Dedifferentiated amniotic fluid mesenchymal stem cell (primary cell): ENCODE results near the gene LAMA5.

ENCODE experiments used
- DNase-seq: peaks from one replicate; pipeline ENCODE4 v3.0.0-alpha.2; 2016; ENCODE audit errors: extremely low spot score

Gene LAMA5

GRCh38 chr20:62372042-62372993, 5.2 kb upstream of the LAMA5 start:
- DNase-seq, result no peak

- DNase-seq, result no peak
Observed at GRCh38 chr20:62371588-62372041, 4.5 kb upstream of the LAMA5 start.

- no peak for DNase-seq
Observed at GRCh38 chr20:62370807-62371587, 3.9 kb upstream of the LAMA5 start.

DNA sequence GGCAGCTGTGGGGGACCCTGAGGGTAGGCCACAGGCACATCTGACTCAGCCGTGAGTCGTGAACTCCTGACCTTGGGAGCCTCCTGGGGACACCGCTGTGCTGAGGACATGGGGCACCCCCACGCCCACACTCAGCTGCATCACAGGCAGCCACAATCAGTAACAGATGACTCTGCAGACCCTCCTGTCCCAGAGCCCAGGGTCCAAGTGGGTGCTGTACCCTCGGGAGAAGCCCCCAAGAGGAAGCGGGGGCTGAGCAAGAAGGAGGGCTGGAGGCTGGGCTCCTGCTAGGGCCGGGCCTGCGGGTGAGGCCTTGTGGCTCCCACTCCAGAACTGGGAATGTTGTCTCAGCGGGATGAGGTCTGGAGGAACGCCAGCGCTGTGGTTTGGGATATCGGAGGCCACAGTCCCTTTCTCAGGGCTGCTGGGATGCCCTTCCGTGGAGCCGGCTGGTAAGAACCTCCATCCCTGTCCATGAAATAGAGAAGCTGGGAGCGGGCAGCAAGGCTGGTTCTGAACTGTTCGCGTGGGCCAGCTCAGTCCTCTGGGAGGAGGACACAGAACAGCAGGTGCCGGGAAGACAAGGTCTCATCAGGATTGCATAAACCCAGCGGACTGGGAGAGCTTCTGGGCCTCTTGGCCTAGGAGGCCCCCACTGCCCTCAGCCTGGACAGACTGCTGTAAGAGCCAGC, 3.1 kb upstream of the LAMA5 start:
- DNase-seq, result peak; percentile 18

DNA sequence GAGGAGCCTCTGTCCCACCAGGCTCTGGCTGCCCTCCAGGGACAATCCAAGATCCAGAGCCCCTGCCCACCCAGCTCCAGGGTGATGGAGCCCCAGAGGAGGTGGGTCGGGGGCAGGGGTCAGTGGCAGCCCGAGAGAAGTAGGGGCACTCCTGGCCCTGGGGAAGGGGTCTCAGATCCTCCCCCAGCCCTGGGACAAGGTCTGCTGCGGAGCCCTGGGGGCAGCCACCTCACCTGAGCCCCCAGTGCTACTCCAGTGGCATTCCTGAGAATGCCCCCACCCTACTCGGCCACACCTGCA, 2.7 kb upstream of the LAMA5 start:
- no peak for DNase-seq

DNA sequence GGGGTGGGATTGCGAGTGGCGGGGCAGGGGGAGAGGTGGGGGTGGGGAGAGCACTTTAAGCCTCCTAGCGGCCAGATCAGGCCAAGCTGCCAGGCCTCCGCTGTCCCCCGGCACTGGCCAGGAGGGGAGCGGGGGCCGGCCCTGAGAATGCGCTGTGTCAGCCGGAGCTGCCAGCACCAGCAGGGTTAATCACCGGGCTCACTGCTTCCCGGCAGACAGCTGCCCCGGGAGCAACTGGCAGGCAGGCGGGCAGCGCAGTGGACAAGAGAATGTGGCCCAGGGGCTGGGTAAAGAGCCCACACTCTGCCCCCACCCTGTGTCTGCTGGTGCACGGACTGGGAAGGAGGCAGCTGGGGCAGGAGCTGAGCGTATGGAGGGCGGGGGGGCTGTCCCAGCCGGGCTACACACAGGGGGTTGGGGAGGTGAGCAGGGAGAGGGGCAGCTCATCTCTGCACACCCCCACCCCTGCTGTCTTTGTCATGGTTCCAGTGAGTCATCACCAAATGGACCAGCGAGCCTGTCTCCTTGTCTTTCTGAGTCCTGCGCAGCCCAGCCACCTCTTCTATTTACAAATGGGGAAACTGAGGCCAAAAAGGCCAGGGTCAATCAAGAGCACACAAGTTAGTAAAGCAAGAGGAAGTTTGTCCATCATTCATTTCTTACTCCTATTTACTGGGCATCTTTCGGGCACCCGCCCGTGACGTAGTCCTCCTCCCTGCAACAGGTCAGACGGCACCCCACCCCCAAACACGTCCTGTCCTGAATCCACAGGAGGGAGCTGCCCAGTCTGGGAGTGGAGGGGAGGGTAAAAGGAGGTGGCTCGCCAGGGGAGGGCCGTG, 2.1 kb upstream of the LAMA5 start:
- DNase-seq, result no peak

- no peak for DNase-seq
Observed at GRCh38 chr20:62368392-62368975, 1.4 kb upstream of the LAMA5 start.

- no peak for DNase-seq
Observed at GRCh38 chr20:62367633-62368391, 700 bp upstream of the LAMA5 start.

GRCh38 chr20:62366370-62367135, 559 bp downstream of the LAMA5 start:
- no peak for DNase-seq

DNA sequence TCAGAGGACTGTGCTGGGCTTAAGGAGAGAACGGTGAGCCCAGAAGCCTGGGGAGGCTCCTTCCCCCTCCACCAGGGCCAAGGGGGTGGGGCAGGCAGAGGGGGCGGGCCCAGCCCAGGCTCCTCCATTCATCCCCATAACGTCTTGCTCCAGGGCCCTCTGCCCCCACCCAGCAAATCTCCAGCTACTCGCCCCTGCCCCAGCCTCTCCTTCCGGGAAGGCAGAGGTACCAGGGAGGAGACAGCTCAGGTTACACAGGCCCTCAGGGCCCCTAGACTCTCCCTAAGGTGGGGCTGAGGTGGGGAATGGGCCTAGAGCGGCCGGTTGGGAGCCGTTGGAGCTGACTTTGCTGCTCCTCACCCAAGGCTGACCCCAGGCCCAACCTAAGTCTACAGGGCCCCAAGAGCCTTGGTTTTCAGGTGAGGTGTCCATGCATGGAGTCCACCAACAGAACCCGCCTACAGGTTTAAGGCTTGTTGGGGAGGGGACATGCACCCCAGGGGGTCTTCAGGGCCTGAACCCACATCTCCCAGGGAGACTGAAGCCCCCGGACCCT, 1.2 kb downstream of the LAMA5 start:
- no peak for DNase-seq

- no peak for DNase-seq
Observed at GRCh38 chr20:62364911-62365736, 2.0 kb downstream of the LAMA5 start.

- no peak for DNase-seq
Observed at GRCh38 chr20:62363920-62364851, 2.9 kb downstream of the LAMA5 start.

DNA sequence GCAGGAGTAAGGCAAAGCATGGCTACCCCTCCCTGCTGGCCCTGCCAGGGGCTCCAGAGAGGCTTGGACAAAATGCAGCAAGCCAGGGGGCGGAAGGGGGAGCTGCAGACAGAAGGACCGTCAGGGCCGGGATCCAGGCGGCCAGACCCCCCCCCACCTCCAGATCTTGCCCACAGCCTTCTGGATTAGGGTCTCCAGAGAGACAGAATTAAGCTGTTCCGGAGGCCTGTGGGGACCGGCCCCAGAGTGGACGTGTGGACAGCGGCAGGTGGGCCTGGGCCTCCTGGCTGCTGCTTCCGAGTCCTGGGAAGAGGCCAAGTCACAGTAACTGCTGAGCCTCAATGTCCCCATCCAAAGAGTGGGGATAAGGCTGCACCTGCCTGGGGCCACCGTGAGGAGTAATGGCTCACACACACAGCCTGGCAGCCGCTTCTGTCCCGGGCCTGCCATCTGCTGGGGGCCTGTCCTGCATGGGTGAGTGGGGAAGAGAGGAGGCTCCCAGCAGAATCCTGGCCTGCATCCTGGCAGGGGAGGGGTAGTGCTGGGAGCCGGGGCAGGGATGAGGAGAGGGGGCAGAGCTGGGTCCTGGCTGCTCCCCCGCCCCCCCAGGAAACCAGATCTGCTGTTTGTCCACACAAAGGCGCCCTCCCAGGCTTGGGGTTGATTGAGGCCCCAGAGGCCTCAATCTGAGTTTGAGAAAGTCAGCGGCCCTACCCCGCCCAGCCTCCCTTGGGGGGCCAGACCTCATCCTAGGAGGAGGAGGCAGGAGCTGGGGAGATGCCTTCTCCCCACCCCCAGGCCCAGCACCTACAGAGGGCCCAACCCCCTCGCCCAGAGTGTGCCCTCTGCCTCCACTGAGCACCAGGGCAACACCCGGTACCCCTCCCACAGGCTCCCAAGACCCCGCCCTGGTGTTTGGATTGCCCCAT, 3.9 kb downstream of the LAMA5 start:
- DNase-seq, result no peak

- DNase-seq, result no peak
Observed at GRCh38 chr20:62362590-62362940, 4.5 kb downstream of the LAMA5 start.

- DNase-seq, result no peak
Observed at GRCh38 chr20:62361799-62362589, 5.1 kb downstream of the LAMA5 start.
